ENCODE results near the gene CSRP3.

Gene CSRP3

DNA sequence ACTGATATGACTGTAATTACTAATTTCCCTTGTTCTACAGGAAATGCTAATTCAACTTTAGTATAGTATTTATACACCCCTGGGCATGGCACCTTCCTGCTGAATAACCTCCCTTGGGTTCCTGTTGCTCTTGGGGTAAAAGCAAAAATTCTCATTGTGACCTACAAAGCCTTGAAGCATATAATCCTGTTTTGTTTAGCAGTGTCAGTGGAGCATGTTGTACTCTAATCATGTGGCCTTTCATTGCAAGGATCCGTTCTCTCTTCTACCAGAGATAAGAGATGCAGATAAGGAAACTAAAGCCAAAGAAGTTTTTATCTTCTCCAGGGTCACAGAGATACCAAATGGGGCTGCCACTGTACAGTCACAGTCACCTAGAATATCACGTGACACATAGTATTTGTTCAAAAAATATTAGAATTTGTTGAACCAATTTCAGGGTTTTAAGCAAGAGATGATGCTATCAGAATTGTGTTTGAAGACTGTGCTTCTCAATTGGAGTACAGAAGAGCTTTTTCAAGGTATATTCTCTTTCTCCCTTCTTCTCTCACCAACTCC, 25.1 kb downstream of the CSRP3 start:
- Histone ChIP-seq H4K12ac (ENCODE audit: low read depth, low read length) (no peak overlapping the region), H3K36me3 (ENCODE audit: control insufficient read depth in 1 of 2, insufficient read depth in 2 of 2, low read length in 2 of 2) (peaks cover 8 to 12% of the 10 kb centered on the region in 2 experiments), H2AFZ (ENCODE audit: insufficient read depth, low read length, poor library complexity) (no peak overlapping the region), H3K4ac (ENCODE audit: low read depth, low read length) (no peak overlapping the region), H3K14ac (ENCODE audit: low read length) (no peak overlapping the region), H4K91ac (ENCODE audit: low read depth, low read length) (no peak overlapping the region), H3K79me1 (ENCODE audit: low read length) (no peaks in the 10 kb centered on the region), H2AK5ac (ENCODE audit: low read length) (no peak overlapping the region), H2BK120ac (ENCODE audit: insufficient read depth, low read length, poor library complexity) (no peak overlapping the region), H3K79me2 (ENCODE audit: control insufficient read depth, insufficient read depth, low read length, poor library complexity) (no peaks in the 10 kb centered on the region), H2BK5ac (ENCODE audit: low read depth, low read length, poor library complexity) (no peak overlapping the region), H3K4me1 (ENCODE audit: control insufficient read depth in 1 of 2, insufficient read depth in 2 of 2, low read length in 2 of 2) (no peaks in the 10 kb centered on the region), H3K9me3 (ENCODE audit: insufficient read depth, low read depth, low read length) (no peaks in the 10 kb centered on the region), H3K9ac (ENCODE audit: low read length) (no peak overlapping the region), H3K4me2 (ENCODE audit: low read length) (no peak overlapping the region), H2BK12ac (ENCODE audit: low read length) (no peak overlapping the region), H3K27ac (ENCODE audit: low read depth, low read length) (no peak overlapping the region), H3K23ac (ENCODE audit: low read length) (no peak overlapping the region), H3K4me3 (ENCODE audit: low read depth, low read length) (no peak overlapping the region), H3K27me3 (ENCODE audit: insufficient read depth, low read length) (no peaks in the 10 kb centered on the region), H3K18ac (ENCODE audit: low read length) (no peak overlapping the region), H4K8ac (ENCODE audit: low read depth, low read length) (no peak overlapping the region)
- WGBS (ENCODE audit: extremely low coverage, insufficient coverage, insufficient read length), result no CpG with 5 or more reads among the region's 2 CpGs
- no peak for DNase-seq

DNA sequence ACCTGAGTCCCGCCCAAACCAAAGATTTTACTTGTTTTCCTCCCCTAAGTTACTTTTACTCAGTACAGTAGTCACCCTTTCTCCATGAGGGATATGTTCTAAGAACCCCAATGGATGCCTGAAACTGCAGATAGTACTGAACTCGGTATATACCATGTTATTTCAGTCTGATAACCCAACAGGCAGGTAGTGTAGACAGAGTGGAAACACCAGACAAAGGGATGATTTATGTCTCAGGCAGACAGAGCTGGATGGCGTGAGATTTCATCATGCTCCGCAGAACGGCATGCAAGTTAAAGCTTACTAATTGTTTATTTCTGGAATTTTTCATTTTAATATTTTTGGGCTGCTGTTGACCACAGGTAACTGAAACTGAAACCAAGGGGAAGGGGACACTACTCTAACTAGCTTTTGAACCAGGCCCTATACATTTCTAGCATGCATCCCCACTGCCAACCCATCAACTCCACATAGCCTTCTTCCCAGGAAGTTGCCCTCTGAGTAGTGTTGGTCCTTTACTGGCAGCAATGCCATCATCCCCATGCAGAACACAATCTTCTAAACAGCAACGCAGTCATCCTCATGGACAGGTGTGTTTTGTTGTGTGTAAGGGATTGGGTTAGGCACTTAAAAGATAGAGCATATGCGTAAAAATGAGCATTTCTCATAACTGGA, 27.7 kb downstream of the CSRP3 start:
- H4K8ac ChIP-seq (ENCODE audit: low read depth, low read length), result no peak overlapping the region
- WGBS (ENCODE audit: extremely low coverage, insufficient coverage, insufficient read length), result no CpG with 5 or more reads among the region's 7 CpGs

DNA sequence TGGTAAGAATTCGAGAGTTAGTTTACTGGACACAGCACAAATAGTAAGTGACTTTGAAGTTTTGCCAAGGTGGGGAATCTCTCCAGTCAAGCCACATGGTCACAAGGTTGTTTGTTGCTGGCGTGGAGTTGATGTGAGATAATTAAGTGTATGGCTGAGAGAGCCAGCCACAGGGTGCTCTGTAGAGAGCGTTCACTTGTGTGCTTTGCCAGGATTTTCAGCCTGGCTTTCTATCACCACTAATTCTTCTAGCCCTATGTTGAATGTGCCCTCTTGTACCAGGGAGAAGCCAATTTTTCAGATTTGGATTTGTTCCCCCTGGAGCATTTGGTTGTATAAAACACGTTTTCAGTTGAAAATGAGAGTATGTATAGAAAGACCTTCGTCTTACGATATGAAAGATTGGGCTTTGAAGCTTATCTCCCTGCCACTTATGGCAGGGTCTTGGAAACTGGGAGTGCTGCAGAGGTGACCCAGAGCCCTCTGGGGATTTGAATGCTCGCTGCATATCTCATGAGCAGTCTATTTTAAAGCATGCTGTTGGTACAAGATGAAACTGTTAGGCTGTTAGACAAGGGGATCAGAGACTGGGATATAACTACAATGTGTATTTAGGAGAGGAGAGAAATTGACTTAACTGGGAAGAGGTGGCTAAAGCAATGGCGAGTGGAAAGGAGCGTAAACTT, 28.6 kb downstream of the CSRP3 start:
- Histone ChIP-seq H3K79me1 (ENCODE audit: low read length) (no peaks in the 10 kb centered on the region), H4K8ac (ENCODE audit: low read depth, low read length) (no peak overlapping the region), H2BK12ac (ENCODE audit: low read length) (no peak overlapping the region), H3K23ac (ENCODE audit: low read length) (no peak overlapping the region), H3K36me3 (ENCODE audit: control insufficient read depth in 1 of 2, insufficient read depth in 2 of 2, low read length in 2 of 2) (peaks cover 8 to 14% of the 10 kb centered on the region in 2 experiments), H3K4ac (ENCODE audit: low read depth, low read length) (no peak overlapping the region), H3K18ac (ENCODE audit: low read length) (no peak overlapping the region), H3K79me2 (ENCODE audit: control insufficient read depth, insufficient read depth, low read length, poor library complexity) (no peaks in the 10 kb centered on the region), H3K27me3 (ENCODE audit: insufficient read depth, low read length) (no peaks in the 10 kb centered on the region), H4K12ac (ENCODE audit: low read depth, low read length) (no peak overlapping the region), H2BK5ac (ENCODE audit: low read depth, low read length, poor library complexity) (no peak overlapping the region), H3K4me3 (ENCODE audit: low read depth, low read length) (no peak overlapping the region), H2AK5ac (ENCODE audit: low read length) (no peak overlapping the region), H2AFZ (ENCODE audit: insufficient read depth, low read length, poor library complexity) (no peak overlapping the region), H3K27ac (ENCODE audit: low read depth, low read length) (no peak overlapping the region), H4K91ac (ENCODE audit: low read depth, low read length) (no peak overlapping the region), H3K9ac (ENCODE audit: low read length) (no peak overlapping the region), H3K9me3 (ENCODE audit: insufficient read depth, low read depth, low read length) (no peaks in the 10 kb centered on the region), H3K4me1 (ENCODE audit: control insufficient read depth in 1 of 2, insufficient read depth in 2 of 2, low read length in 2 of 2) (no peaks in the 10 kb centered on the region), H2BK120ac (ENCODE audit: insufficient read depth, low read length, poor library complexity) (no peak overlapping the region), H3K14ac (ENCODE audit: low read length) (no peak overlapping the region), H3K4me2 (ENCODE audit: low read length) (no peak overlapping the region)
- DNase-seq, result no peak
- no CpG with 5 or more reads among the region's 9 CpGs for WGBS (ENCODE audit: extremely low coverage, insufficient coverage, insufficient read length)

More for the DNA sequence above, 27.7 kb downstream of the CSRP3 start:
- no peak overlapping the region for H3K18ac ChIP-seq (ENCODE audit: low read length)
- no peak for DNase-seq
- no peak overlapping the region for H3K27ac ChIP-seq (ENCODE audit: low read depth, low read length)
- H3K27me3 ChIP-seq (ENCODE audit: insufficient read depth, low read length), result no peaks in the 10 kb centered on the region
- no peak overlapping the region for H2BK5ac ChIP-seq (ENCODE audit: low read depth, low read length, poor library complexity)
- H3K36me3 ChIP-seq (ENCODE audit: control insufficient read depth in 1 of 2, insufficient read depth in 2 of 2, low read length in 2 of 2), result peaks cover 8 to 14% of the 10 kb centered on the region in 2 experiments
- no peaks in the 10 kb centered on the region for H3K9me3 ChIP-seq (ENCODE audit: insufficient read depth, low read depth, low read length)
- no peak overlapping the region for H2BK120ac ChIP-seq (ENCODE audit: insufficient read depth, low read length, poor library complexity)
- H3K4ac ChIP-seq (ENCODE audit: low read depth, low read length), result no peak overlapping the region
- no peak overlapping the region for H3K14ac ChIP-seq (ENCODE audit: low read length)
- H4K91ac ChIP-seq (ENCODE audit: low read depth, low read length), result no peak overlapping the region
- no peaks in the 10 kb centered on the region for H3K79me2 ChIP-seq (ENCODE audit: control insufficient read depth, insufficient read depth, low read length, poor library complexity)
- H3K4me1 ChIP-seq (ENCODE audit: control insufficient read depth in 1 of 2, insufficient read depth in 2 of 2, low read length in 2 of 2), result no peaks in the 10 kb centered on the region
- no peak overlapping the region for H3K4me2 ChIP-seq (ENCODE audit: low read length)
- H3K23ac ChIP-seq (ENCODE audit: low read length), result no peak overlapping the region
- no peak overlapping the region for H3K4me3 ChIP-seq (ENCODE audit: low read depth, low read length)
- no peak overlapping the region for H3K9ac ChIP-seq (ENCODE audit: low read length)
- no peak overlapping the region for H2BK12ac ChIP-seq (ENCODE audit: low read length)
- no peak overlapping the region for H2AK5ac ChIP-seq (ENCODE audit: low read length)
- no peaks in the 10 kb centered on the region for H3K79me1 ChIP-seq (ENCODE audit: low read length)
- H4K12ac ChIP-seq (ENCODE audit: low read depth, low read length), result no peak overlapping the region
- no peak overlapping the region for H2AFZ ChIP-seq (ENCODE audit: insufficient read depth, low read length, poor library complexity)

GRCh38 chr11:19168090-19168489, 33.7 kb downstream of the CSRP3 start:
- no peak overlapping the region for H2BK5ac ChIP-seq (ENCODE audit: low read depth, low read length, poor library complexity)
- no peaks in the 10 kb centered on the region for H3K79me1 ChIP-seq (ENCODE audit: low read length)
- H2AFZ ChIP-seq (ENCODE audit: insufficient read depth, low read length, poor library complexity), result no peak overlapping the region
- no peak overlapping the region for H3K23ac ChIP-seq (ENCODE audit: low read length)
- no peaks in the 10 kb centered on the region for H3K27me3 ChIP-seq (ENCODE audit: insufficient read depth, low read length)
- H2BK120ac ChIP-seq (ENCODE audit: insufficient read depth, low read length, poor library complexity), result no peak overlapping the region
- no CpG with 5 or more reads among the region's 2 CpGs for WGBS (ENCODE audit: extremely low coverage, insufficient coverage, insufficient read length)
- H2BK12ac ChIP-seq (ENCODE audit: low read length), result no peak overlapping the region
- H3K9ac ChIP-seq (ENCODE audit: low read length), result no peak overlapping the region
- H3K4me2 ChIP-seq (ENCODE audit: low read length), result no peak overlapping the region
- H3K9me3 ChIP-seq (ENCODE audit: insufficient read depth, low read depth, low read length), result no peaks in the 10 kb centered on the region
- no peak overlapping the region for H3K4ac ChIP-seq (ENCODE audit: low read depth, low read length)
- peaks cover 11 to 16% of the 10 kb centered on the region in 2 experiments for H3K36me3 ChIP-seq (ENCODE audit: control insufficient read depth in 1 of 2, insufficient read depth in 2 of 2, low read length in 2 of 2)
- H3K14ac ChIP-seq (ENCODE audit: low read length), result no peak overlapping the region
- no peak overlapping the region for H3K27ac ChIP-seq (ENCODE audit: low read depth, low read length)
- no peak overlapping the region for H4K12ac ChIP-seq (ENCODE audit: low read depth, low read length)
- no peak overlapping the region for H4K8ac ChIP-seq (ENCODE audit: low read depth, low read length)
- H4K91ac ChIP-seq (ENCODE audit: low read depth, low read length), result no peak overlapping the region
- no peak for DNase-seq
- no peaks in the 10 kb centered on the region for H3K4me1 ChIP-seq (ENCODE audit: control insufficient read depth in 1 of 2, insufficient read depth in 2 of 2, low read length in 2 of 2)
- H3K18ac ChIP-seq (ENCODE audit: low read length), result no peak overlapping the region
- no peak overlapping the region for H3K4me3 ChIP-seq (ENCODE audit: low read depth, low read length)
- H2AK5ac ChIP-seq (ENCODE audit: low read length), result no peak overlapping the region
- H3K79me2 ChIP-seq (ENCODE audit: control insufficient read depth, insufficient read depth, low read length, poor library complexity), result no peaks in the 10 kb centered on the region

All from trophoblast cell (in vitro differentiated cells and primary cell).